ENCODE results near the gene MS4A8. TPM values are rescaled to one million over a fixed set of nuclear protein-coding genes. Genes with fewer than 3 reads are reported as not detected.

Gene MS4A8
- total and polyA plus RNA-seq, 12 donors: 0.27 to 2.0 (median 0.67) TPM; not detected in 7

GRCh38 chr11:60700689-60701468, 1.5 kb downstream of the MS4A8 start:
- H3K9me3 ChIP-seq (replicated peaks in 1 of 3): no peaks in the 10 kb centered on the region
- no peaks in the 10 kb centered on the region for H3K4me1 ChIP-seq (replicated peaks in 1 of 2)
- TF ChIP-seq POLR2A (IDR thresholded peaks at IDR 0.05): no peak
- TF ChIP-seq CTCF (IDR thresholded peaks at IDR 0.05): peak in 4 of 6 experiments; percentile 11 to 29 (median 24)
- 66 to 74% (median 69%) methylated on average over 14 of the region's 14 CpGs for WGBS, 4 donors
- H3K27me3 ChIP-seq: no peaks in the 10 kb centered on the region
- DNase-seq: no peak
- no peaks in the 10 kb centered on the region for H3K36me3 ChIP-seq (replicated peaks in 1 of 2)
- no peak overlapping the region for H3K4me3 ChIP-seq
- no peak overlapping the region for H3K27ac ChIP-seq
- intact Hi-C loops (cut with DNase I): no loop called here

DNA sequence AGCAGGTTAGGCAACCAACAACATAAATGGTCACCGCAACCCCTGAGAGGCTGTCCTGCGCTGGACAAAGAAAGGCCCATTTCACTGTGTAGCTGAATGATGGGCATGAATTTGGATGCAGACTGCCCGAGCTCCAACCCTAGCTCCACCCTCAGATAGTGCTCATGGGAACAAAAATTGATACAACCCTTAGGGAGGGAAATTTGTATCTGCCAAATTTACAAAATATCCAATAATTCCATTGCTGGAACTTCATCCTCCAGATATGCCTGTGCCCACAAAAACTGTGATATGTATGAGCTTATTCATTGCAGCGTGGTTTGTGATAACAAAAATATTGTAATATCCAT, 2.0 kb downstream of the MS4A8 start:
- Histone ChIP-seq H3K4me3 (no peak overlapping the region), H3K36me3 (replicated peaks in 1 of 2) (no peaks in the 10 kb centered on the region), H3K27me3 (no peaks in the 10 kb centered on the region), H3K9me3 (replicated peaks in 1 of 3) (no peaks in the 10 kb centered on the region), H3K4me1 (replicated peaks in 1 of 2) (no peaks in the 10 kb centered on the region), H3K27ac (no peak overlapping the region)
- intact Hi-C loops (cut with DNase I): no loop called here
- TF ChIP-seq POLR2A (IDR thresholded peaks at IDR 0.05) (no peak), CTCF (IDR thresholded peaks at IDR 0.05) (no peak)
- 57 to 80% (median 77%) methylated on average over 4 of the region's 4 CpGs for WGBS, 4 donors
- no peak for DNase-seq

DNA sequence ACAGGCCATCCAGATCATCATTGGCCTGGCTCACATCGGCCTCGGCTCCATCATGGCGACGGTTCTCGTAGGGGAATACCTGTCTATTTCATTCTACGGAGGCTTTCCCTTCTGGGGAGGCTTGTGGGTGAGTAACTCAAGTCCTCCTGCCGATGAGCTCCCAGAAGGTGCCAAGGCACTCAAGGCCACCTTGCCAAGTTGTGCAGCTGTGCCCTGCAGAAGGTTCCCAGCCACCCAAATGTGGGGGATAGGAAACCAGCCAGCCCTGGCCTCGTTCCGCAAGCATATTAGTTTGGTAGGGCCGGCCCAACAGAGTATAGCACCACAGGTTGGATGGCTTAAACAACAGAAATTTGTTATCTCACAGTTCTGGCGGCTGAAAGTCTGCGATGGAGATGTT, 4.0 kb downstream of the MS4A8 start:
- no peak overlapping the region for H3K27ac ChIP-seq
- intact Hi-C loops (cut with DNase I): no loop called here

DNA sequence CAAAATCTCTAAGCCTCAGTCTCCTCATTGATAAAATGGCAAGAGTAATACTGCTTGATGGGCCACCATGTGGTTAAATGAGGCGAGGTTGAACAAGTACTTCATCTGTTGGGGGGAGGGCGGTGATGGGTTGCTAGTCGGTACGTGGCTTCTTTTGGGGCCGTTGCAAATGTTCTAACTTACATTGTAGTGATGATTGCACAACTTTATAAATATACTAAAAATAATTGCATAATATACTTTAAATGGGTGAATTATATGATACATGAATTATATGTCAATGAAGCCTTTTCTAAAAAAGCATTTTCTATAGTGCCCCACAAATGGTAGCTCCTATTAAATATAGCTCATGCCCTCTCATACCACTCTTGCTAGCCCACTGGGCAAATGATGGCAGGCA, 6.5 kb downstream of the MS4A8 start:
- TF ChIP-seq CTCF (IDR thresholded peaks at IDR 0.05) (no peak), POLR2A (IDR thresholded peaks at IDR 0.05) (no peak)
- Histone ChIP-seq H3K4me1 (replicated peaks in 1 of 2) (no peaks in the 10 kb centered on the region), H3K36me3 (replicated peaks in 1 of 2) (no peaks in the 10 kb centered on the region), H3K9me3 (replicated peaks in 1 of 3) (no peaks in the 10 kb centered on the region), H3K4me3 (no peak overlapping the region), H3K27me3 (no peaks in the 10 kb centered on the region), H3K27ac (no peak overlapping the region)
- WGBS, 4 donors: 78 to 85% (median 83%) methylated on average over 5 of the region's 5 CpGs
- intact Hi-C loops (cut with DNase I): no loop called here
- no peak for DNase-seq

More for the DNA sequence above, 4.0 kb downstream of the MS4A8 start:
- H3K27me3 ChIP-seq: no peaks in the 10 kb centered on the region
- H3K36me3 ChIP-seq (replicated peaks in 1 of 2): no peaks in the 10 kb centered on the region
- no peaks in the 10 kb centered on the region for H3K9me3 ChIP-seq (replicated peaks in 1 of 3)
- TF ChIP-seq CTCF (IDR thresholded peaks at IDR 0.05): no peak
- no peak for TF ChIP-seq POLR2A (IDR thresholded peaks at IDR 0.05)
- no peaks in the 10 kb centered on the region for H3K4me1 ChIP-seq (replicated peaks in 1 of 2)
- no peak overlapping the region for H3K4me3 ChIP-seq
- WGBS, 4 donors: 86 to 92% (median 88%) methylated on average over 11 to 12 of the region's 12 CpGs
- no peak for DNase-seq
